Liver (tissue), 3 donors: ENCODE measurements around the gene BLNK.

ENCODE experiments used
- CTCF ChIP-seq: fragments of 150-350 bp; IDR thresholded peaks from 2 replicates; pipeline ENCODE4 v1.5.1; 2017; ENCODE audit warnings: improper control_type of control experiment, low read depth, low read length; ENCODE audit not compliant: missing input control
- FOXA2 ChIP-seq: IDR thresholded peaks from 2 replicates; pipeline ENCODE4 v1.6.1; 2016; ENCODE audit warnings: antibody characterized with exemption
- RAD21 ChIP-seq, 2 donors: IDR thresholded peaks; 2 replicates each; pipeline ENCODE4 v1.6.1; 2016; ENCODE audit warnings: antibody characterized with exemption in 2 of 2, mild to moderate bottlenecking in 2 of 2
- TAF1 ChIP-seq: conservative IDR thresholded peaks from 2 replicates; pipeline ENCODE4 v1.6.1; 2016; ENCODE audit warnings: antibody characterized with exemption, mild to moderate bottlenecking
- YY1 ChIP-seq: IDR thresholded peaks from 2 replicates; pipeline ENCODE4 v1.6.1; 2016; ENCODE audit warnings: antibody characterized with exemption, mild to moderate bottlenecking
- ZBTB33 ChIP-seq: IDR thresholded peaks from 2 replicates; pipeline ENCODE4 v1.6.1; 2016; ENCODE audit warnings: antibody characterized with exemption
- donor health status: healthy.
- donor health status: healthy.

GRCh38 chr10:96292971-96293920, 21.9 kb upstream of the BLNK start:
- TF ChIP-seq TAF1 (no peak), YY1 (no peak), CTCF (peak; percentile 88), RAD21 (IDR thresholded peaks at IDR 0.05) (peak; percentile 94 to 97), FOXA2 (no peak), ZBTB33 (no peak)
